Psoas muscle (tissue), 8 donors: ENCODE measurements around the gene MSMB. TPM values are rescaled to one million over a fixed set of nuclear protein-coding genes. Genes with fewer than 3 reads are reported as not detected.

Experiments used
- ATAC-seq, 4 donors: fragments of 200-7000 bp; cut with Tn5 transposase; one replicate each; pipeline ENCODE4 v1.9.1; 2020; ENCODE audit warnings: moderate library complexity in 3 of 4, mild to moderate bottlenecking in 2 of 4
- DNase-seq, 2 donors: peaks; one replicate each; pipeline ENCODE4 v3.0.0-alpha.2; 2020
- H3K27ac ChIP-seq: fragments of 200-600 bp; one replicate; pipeline ENCODE4 v1.8.0; 2022
- H3K27me3 ChIP-seq, 3 donors: fragments of 200-600 bp in 1 of 3; one replicate each; pipeline versions ENCODE4 v1.6.1 to v1.8.0; 2013 to 2022; ENCODE audit warnings: low read length in 2 of 3, mild to moderate bottlenecking in 2 of 3, moderate library complexity in 1 of 3; ENCODE audit not compliant: insufficient read depth in 3 of 3
- H3K36me3 ChIP-seq, 2 donors: fragments of 200-600 bp in 1 of 2; one replicate each; pipeline versions ENCODE4 v1.6.1 to v1.8.0; 2013 to 2022; ENCODE audit warnings: low read depth in 1 of 2, mild to moderate bottlenecking in 1 of 2, moderate library complexity in 1 of 2; ENCODE audit not compliant: insufficient read depth in 1 of 2
- H3K4me1 ChIP-seq: fragments of 200-600 bp; one replicate; pipeline ENCODE4 v1.8.0; 2022
- H3K4me3 ChIP-seq: fragments of 200-600 bp; one replicate; pipeline ENCODE4 v1.8.0; 2022; ENCODE audit warnings: mild to moderate bottlenecking
- H3K9me3 ChIP-seq: fragments of 200-600 bp; one replicate; pipeline ENCODE4 v1.8.0; 2022
- WGBS, 3 donors: extraction: QIAGEN DNeasy Blood & Tissue Kit; methylation state at CpG; one replicate each; pipeline versions ENCODE4 v1.1.6 to v1.1.7; 2013; 5-methylcytosine and 5-hydroxymethylcytosine counted together
- intact Hi-C, 2 donors: fragments of 100-400 bp; cut with DNase I; formaldehyde crosslinking; loops; one replicate each; pipeline versions ENCODE4 v1.11.0 to v1.14.2; 2022
- polyA plus RNA-seq, 3 donors: library from polyadenylated mRNA; stranded (reverse); fragments of 200-250 nt; gene quantifications; one replicate each; pipeline ENCODE4 v1.2.3, GENCODE V29; 2013
- total RNA-seq, 4 donors: library from RNA; stranded (reverse); fragmentation: NEBNext Ultra II Directional in 2 of 4; extraction: Animal tissue kit (Norgen Biotek cat#: 25700) in 2 of 4; gene quantifications; one replicate each; pipeline versions ENCODE4 v1.2.1 to v1.2.4, GENCODE V29; 2021 to 2023
- TF ChIP-seq, protein P1 (sequence below): fragments of 200-600 bp; IDR thresholded peaks from one replicate; pipeline ENCODE4 v1.8.0; 2022; ENCODE audit warnings: antibody characterized with exemption
- donor health status: healthy with polysubstance abuse.
- donor health status: DM: no; HTN: no; CAD: no; lungs with moderate emphysema.
- donor health status: Bipolar disorder and iron deficiency.
- donor health status: healthy.
- donor health status: DM: yes; HTN: yes; CAD: no.
- donor health status: DM: no; HTN: no; CAD: no.
- donor health status: DM: no; HTN: no; CAD: no.
- donor health status: DM: yes; HTN: yes; CAD: no.

Gene MSMB
- total and polyA plus RNA-seq, 7 donors = not detected

DNA sequence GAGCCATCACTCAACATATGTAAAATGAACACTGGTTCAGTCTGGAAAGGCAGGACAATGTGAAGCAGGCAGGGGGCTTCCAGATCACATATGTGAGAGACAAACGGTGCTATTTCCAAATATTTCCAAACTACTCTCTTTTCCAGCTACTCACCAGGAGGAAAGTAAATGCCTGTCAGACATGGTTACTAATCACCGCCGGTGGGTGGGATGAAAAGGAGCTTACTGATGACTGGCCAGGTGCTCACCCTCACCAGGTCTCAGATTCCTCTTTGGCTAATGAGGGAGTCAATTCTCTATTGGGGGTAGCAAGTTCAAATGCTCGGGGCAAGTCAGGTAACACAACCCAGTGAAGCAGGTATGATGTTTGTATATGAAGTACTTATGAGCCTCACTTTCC, 9.7 kb upstream of the MSMB start:
- no peak for DNase-seq
- Histone ChIP-seq H3K36me3 (no peaks in the 10 kb centered on the region), H3K4me1 (no peaks in the 10 kb centered on the region), H3K9me3 (peaks cover 7% of the 10 kb centered on the region), H3K27me3 (no peaks in the 10 kb centered on the region), H3K4me3 (no peak overlapping the region), H3K27ac (no peak overlapping the region)
- ATAC-seq = no peak
- TF ChIP-seq, protein P1, sequence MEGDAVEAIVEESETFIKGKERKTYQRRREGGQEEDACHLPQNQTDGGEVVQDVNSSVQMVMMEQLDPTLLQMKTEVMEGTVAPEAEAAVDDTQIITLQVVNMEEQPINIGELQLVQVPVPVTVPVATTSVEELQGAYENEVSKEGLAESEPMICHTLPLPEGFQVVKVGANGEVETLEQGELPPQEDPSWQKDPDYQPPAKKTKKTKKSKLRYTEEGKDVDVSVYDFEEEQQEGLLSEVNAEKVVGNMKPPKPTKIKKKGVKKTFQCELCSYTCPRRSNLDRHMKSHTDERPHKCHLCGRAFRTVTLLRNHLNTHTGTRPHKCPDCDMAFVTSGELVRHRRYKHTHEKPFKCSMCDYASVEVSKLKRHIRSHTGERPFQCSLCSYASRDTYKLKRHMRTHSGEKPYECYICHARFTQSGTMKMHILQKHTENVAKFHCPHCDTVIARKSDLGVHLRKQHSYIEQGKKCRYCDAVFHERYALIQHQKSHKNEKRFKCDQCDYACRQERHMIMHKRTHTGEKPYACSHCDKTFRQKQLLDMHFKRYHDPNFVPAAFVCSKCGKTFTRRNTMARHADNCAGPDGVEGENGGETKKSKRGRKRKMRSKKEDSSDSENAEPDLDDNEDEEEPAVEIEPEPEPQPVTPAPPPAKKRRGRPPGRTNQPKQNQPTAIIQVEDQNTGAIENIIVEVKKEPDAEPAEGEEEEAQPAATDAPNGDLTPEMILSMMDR = no peak
- 76 to 78% (median 77%) methylated on average over 4 of the region's 4 CpGs for WGBS, 3 donors
- intact Hi-C loops = no loop called here

DNA sequence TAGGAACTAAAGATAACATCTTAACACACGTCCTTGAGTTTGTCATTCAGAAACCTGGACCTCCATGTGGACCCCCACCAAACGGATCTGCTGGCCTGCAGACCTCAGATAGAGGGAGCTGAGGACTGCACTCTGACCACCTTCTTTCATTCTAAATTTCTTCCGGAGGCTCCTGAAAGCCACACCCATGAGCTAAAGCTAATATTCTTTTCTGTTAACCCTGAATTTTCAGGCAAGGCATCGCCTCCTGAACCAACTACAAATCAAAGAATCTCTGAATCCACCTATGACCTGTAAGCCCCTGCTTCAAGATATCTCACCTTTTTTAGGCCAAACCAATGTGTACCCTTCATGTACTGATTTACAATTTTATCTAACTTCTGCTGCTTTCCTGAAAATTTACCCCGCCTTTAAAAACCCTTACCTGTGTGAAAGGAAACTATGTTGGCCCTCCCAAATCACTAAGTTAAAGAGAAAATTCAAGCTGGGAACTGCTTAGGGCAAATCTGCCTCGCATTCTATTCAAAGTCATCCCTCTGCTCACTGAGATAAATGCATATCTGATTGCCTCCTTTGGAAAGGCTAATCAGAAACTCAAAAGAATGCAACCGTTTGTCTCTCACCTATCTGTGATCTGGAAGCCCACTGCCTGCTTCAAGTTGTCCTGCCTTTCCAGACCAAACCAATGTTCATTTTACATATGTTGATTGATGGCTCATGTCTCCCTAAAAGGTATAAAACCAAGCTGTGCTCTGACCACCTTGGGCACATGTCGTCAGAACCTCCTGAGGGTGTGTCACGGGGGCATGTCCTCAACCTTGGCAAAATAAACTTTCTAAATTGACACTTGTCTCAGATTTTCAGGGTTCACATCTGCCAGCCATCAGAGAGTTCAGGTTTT, 7.7 kb upstream of the MSMB start:
- TF ChIP-seq, protein P1 = no peak
- ATAC-seq = no peak
- H3K27me3 ChIP-seq = peaks cover 0 to 5% (median 0%) of the 10 kb centered on the region in 3 donors
- DNase-seq = no peak
- H3K4me1 ChIP-seq = no peaks in the 10 kb centered on the region
- H3K4me3 ChIP-seq = no peak overlapping the region
- intact Hi-C loops = no loop called here
- peaks cover 7% of the 10 kb centered on the region for H3K9me3 ChIP-seq
- 46 to 57% (median 54%) methylated on average over 9 of the region's 9 CpGs for WGBS, 3 donors
- no peaks in the 10 kb centered on the region for H3K36me3 ChIP-seq
- no peak overlapping the region for H3K27ac ChIP-seq

DNA sequence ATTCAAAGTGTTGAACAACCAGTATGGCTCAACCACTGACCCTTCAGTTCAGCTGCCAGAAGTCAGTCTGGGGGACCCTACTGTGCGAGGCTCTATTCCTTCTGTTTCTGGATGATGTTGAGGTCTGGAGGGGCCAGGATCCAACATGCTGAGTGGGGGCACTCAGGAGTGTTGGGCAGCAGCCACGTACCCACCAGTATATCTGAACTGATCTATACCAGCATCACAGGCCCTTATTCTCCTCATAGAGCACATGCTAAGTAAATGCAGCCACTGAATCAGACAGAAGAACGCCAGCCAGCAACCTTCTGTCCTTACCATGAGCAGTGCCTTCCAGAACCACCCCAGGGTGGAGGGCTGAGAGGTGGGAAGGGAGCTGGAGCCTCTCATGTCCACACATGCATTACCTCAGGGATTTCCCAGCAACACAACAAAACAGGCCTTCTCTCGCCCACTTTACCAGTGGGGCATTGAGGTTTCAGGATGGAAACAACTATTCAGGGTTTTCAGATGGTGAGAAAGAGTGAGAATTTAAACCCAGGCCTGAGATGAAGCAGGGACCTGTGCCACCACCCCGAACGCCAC, 6.8 kb upstream of the MSMB start:
- H3K27ac ChIP-seq = no peak overlapping the region
- H3K9me3 ChIP-seq = peaks cover 6% of the 10 kb centered on the region
- no peak for DNase-seq
- WGBS, 3 donors = 84 to 88% (median 86%) methylated on average over 6 of the region's 6 CpGs
- no peak for ATAC-seq
- peaks cover 0 to 5% (median 0%) of the 10 kb centered on the region in 3 donors for H3K27me3 ChIP-seq
- H3K4me3 ChIP-seq = no peak overlapping the region
- intact Hi-C loops = no loop called here
- no peaks in the 10 kb centered on the region for H3K4me1 ChIP-seq
- TF ChIP-seq, protein P1 = no peak
- no peaks in the 10 kb centered on the region for H3K36me3 ChIP-seq

DNA sequence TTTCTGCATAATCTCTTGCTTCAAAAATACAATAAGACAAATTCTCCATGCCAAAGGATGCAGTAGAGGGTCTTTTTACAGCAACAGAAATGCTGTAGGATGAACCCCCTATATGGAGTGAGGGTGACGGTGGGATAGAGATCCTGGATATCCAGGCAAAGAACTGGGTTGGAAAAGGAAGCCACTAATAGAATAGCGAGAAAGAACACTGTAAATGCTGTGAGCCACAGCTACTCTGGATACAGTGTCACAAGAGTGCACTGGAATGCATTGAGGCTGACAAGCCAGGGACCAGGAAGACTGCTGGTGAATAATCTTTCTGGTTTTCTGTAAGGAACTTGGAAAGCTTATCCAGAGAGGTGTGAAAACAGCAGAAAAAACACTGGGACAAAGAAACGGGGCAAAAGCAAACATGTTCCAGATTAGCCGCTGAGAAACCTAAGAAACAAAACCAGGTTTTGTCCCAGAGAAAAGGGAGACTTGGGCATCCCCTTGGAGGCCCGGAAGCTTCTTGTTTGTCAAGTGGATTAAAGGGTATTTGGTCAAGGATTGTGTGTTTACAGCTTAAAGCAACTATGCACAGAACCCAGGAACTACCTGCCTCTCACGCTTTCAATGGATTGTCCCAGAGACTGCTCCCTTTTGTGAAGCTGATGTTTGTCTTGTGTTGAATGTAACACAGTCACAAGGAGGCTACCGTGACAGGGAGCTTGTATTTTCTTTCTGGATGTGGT, 6.2 kb upstream of the MSMB start:
- no peak overlapping the region for H3K27ac ChIP-seq
- no peaks in the 10 kb centered on the region for H3K36me3 ChIP-seq
- DNase-seq (no peak), ATAC-seq (no peak)
- intact Hi-C loops = no loop called here
- H3K27me3 ChIP-seq = peaks cover 0 to 5% (median 0%) of the 10 kb centered on the region in 3 donors
- no peak overlapping the region for H3K4me3 ChIP-seq
- no peaks in the 10 kb centered on the region for H3K4me1 ChIP-seq
- TF ChIP-seq, protein P1 = no peak
- no peaks in the 10 kb centered on the region for H3K9me3 ChIP-seq
- WGBS, 3 donors = 51 to 60% (median 59%) methylated on average over 7 of the region's 7 CpGs
